GM21423 (cell line): ENCODE results near the gene NME7.

ENCODE experiments used
- ATAC-seq: cut with Tn5 transposase; IDR thresholded peaks from one replicate; pipeline ENCODE4 v1.9.1; 2021; ENCODE audit warnings: mild to moderate bottlenecking, moderate library complexity; ENCODE audit not compliant: unreplicated experiment

Gene NME7

DNA sequence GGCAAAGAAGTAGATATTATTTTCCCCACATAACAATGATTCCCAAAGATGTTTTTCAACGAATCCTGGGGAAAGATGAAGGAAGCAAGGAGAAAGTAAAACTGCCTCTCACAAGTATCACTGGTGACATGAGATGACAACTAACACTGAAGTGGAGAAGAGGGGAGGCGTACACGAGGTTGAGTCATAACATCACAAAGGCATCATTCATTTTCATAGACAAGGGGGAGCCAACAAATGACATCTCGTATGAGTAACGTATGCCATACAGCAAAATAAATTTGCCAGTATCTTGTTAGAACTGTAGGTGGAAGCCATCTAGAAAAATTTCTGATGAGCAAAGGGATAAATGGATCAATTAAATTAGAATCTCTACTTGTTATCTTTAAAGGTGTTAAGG lies 204.5 kb downstream of the NME7 start:
- no peak for ATAC-seq

DNA sequence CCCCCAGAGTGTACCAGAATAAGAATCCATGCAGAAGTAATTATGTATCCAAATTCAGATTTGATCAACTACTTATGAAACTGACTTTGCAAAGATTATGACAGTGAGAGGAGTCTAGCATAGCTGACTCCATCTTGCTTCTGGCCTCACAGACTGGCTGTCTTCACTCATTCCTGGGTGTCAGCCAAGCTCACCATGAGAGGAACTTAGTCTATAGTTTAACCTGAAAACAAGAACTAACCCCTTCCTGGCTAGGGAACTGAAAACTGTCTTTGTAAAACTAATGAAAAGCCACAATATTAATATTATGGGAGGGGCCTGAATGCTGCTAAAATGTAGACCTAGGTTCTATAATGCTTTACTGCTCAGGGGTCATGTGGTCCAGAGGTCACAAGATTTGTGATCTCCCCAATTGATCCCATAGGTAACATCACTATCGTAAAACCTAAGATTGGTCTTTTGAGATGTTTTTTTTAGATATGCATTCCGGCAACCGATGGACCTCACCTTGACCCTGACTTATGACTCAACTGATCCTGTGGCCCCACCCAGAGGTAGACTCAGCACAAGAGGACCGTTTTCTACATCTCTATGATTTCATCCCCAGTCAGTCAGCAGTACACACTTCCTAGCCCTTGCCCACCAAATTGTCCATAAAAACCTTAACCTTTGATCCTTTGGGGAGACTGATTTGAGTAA lies 206.0 kb downstream of the NME7 start:
- ATAC-seq = peak; percentile 71

DNA sequence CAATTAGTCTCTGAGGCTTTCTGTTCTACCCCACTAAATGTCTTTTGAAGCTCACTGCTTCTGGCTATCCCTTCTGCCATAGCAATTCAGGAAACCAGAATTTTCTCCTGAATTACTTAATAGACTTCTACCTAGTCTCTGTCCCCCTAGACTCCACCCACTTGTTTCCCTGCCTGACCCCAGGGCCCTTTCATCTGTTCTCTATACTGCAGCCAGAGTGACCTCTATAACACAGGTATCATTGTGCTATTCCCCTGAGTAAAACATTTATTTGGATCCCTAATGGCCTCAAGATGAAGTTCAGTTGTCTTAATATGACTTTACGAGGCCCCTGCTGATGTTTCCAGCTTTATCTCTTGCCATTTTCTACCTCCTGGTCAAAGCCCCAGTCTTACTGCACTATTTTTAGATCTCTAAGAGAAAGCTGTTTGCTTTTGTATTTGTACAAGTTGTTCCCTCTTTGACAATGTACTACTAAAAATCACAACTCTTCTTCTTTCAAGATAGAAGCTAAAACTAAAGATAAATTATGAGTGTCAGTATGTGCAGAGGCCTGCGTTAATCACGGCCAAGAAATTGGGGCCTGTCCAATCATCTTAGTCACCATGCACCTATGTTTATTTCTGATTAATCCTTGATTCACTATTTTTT lies 206.6 kb downstream of the NME7 start:
- no peak for ATAC-seq

DNA sequence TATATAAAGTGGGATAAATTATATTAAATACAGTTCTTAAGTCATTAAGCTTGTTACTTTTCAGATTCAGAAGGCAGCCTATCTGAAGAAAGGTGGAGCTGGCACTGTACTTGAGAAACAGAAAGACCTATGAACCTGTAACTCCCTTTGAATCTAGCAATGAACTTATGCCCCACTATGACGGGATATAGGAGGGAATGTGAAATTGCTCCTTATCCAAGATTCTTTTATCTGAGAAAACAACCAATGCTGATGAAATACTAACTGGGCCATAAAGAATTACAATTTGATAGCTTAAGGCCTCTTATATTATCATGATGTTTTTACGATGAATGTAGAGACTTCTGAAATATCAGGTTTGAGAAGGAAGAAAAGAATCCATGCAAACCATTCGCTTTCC lies 211.0 kb downstream of the NME7 start:
- no peak for ATAC-seq

DNA sequence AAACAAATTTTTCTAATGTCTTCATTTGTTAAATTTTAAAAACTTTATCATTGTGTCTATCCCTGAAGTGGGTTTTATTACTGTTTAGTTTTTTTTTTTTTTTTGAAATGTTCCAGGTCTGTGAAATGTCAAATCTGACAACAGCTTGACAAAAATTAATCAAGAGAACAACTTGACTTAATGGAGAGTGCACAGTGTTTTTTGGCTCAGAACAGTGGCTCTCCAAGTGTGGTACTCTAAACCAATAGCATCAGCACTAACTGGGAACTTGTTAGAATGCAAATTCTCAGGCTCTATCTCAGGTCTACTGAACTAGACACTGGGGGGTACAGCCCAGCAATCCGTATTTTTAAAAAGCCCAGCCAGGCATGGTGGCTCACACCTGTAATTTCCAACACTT lies 211.9 kb downstream of the NME7 start:
- ATAC-seq = no peak

DNA sequence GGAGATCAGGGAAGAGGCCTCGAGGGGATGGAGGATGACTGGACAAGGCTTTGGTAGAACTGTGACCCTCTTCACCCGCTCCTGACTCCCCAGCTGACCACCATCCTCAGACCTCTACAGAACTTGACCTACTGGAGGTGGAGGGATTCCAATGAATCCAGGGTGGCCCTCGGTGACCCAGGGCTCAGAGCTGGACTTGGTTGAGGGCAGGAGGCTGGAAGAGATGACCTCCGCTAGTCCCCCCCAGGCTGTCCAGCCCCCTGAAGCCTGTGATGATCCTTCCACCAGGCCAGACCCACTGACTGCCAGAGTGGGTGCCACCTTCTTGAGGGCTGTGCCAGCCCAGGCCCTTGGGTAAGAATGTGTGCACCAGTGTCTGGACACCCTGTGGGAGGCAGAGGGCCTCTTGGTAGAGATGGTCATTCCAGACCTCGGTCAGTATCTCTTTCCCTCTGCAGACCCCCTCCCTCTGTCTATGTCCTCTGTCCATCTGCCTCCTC lies 216.2 kb downstream of the NME7 start:
- no peak for ATAC-seq

DNA sequence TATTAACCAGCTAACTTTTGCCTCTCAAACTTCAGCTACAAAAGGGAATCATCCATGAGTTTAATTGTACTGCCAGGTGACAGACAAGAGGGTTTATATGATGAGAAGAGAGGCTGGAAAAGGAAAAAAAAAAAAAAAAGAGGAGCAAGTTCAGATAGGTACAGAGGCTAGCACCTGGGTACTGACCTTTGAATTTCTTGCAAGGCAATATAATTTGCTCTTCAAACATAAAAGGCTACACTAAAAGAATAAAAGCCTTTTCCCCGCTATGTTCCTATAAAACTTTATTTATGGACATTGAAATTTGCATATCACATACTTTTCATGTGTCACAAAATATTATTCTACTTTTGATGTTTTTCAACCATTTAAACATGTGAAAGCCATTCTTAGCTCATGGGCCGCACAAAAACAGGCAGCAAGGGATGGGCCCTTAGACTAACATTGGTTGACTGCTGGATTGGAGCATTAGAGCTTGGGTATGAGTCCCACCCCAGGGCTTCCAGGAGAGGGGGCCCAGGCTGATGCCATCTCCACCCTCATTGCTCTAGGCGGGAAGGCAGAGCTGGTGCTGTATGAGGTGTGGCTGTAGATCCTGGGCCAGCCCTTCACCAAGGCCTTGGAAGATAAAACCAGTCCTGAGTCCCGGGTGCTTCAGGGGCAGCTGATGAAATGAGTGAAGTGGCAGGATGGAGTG lies 216.8 kb downstream of the NME7 start:
- ATAC-seq = no peak

DNA sequence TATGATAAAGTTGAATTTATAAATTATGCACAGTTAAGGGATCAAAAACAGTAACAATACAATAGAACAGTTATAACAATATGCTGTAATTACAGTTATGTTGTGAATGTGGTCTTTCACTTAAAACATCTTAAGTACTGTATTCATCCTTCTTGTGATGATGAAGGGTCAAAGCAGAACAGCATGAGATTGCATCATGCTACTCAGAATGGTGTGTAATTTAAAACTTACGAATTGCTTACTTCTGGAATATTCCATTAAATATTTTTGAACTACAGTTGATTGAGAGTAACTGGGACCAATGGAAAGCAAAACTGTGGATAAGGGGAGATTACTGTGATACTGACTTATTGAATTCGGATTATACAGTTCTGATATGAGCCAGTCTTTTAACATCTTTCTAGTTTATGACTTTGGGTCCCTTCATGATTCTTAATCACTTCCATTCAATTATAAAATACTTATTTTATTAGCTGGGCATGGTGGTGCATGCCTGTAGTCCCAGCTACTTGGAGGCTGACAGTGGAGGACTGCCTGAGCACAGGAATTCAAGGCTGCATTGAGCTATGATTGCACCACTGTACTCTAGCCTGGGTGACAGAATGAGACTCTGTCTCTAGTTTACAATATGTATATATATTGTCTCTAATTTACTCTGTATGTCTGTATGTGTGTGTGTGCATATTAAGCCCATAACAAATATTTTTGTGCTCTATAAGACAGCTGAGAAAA lies 217.9 kb downstream of the NME7 start:
- no peak for ATAC-seq

DNA sequence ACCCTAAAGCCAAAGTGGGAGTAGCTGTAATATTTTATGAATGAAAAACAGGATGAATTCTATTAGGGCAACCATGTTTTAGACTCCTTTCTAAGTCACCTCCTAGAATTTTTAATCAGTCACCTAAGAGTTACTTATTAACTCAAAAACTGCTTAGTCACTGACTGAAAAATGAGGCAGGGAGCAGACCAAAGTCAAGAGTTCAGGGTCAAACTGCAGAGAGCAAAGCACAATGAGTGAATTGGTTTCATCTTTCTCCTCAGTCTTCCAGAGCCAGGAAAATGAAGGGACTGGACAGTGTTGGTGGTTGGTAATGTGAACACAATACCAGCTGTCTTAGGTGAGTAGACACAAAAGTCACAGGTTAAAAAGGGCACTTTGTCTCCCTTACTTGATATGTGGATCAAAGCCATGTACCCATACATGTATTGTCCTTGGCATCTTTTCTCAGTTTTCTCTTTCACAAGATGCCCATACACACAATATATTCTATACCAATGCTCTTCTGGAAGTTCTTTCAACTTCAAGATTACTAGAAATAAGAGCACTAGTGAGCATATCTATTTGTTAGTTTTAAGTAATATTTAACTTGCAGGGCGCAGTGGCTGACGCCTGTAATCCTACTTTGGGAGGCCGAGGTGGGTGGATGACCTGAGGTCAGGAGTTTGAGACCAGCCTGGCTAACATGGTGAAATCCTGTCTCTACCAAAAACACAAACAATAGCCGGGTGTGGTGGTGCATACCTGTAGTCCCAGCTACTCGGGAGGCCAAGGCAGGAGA lies 218.9 kb downstream of the NME7 start:
- peak; percentile 70 for ATAC-seq

DNA sequence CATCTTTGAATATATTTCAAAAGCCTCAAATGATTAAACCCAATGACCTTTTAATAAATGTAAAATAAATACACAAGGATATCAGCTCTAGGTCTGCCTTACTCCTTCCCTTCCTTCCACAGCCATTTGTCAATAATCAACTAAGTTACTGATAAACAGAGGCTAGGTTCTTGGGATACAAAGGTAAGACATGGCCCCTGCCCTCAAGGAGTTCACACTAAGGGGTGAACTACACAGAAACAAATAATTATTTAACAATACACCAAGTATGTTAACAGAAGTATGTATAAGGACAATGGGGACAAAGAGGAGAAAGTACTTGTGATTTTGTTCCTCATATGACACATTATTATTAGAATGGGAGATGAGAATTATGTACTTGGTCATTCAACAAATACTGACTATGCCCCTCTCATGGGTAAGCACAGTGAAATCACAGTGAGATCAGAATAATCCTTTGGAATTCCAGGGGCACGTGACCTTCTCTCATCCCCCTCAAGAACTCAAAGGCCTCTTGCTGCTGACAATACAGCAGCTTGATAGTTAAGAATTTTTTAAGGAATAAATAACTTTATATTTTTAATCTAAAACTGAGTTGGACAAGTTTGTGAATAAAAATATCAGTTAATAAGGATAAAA lies 220.9 kb downstream of the NME7 start:
- ATAC-seq = no peak

DNA sequence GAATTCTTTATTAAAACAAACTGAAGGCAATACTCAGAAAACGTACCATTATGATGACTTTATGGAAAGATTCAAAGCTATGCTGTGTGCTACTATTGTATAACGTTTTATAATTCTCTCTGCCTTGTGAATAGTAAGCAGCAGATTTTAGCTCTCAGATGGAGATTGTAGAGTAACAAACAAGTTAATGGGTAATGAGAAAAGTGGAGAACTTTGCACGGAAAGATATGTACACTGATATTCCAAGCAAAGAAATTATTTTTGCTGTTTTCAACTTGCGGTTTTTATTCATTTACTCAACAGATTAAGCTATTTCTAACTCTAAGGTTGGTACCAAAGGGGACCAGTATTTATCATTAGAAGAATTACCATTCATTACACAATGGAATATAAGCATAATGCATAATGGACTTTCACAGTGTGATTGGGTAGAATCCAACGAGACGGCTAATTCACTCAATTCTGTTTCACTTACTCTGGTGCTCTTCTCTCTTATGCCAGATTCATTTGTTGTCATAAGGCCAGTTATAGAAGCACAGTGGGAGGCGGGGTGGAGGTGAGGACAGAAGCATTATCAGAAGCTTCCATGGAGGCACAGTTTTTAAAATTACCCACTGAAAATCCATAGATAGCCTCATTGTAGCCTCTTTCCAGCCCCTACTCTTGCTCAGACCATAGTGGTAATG lies 222.5 kb downstream of the NME7 start:
- no peak for ATAC-seq

DNA sequence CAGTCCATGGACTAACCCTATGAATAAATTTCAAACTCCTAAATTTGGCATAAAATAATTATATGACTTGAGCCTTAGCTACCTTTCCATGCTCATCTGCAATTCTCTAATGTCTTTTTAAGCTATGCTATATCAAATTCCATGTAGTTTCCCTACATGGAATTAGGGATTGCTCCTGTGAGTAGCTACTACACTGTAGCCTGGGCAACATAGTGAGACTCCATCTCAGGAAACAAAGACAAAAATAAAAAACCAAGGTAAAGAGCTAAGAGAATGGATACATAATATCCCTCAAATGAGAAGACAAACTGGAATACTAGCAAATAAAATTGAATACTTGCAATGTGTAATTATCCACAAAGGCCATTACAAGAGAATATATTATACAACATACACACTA lies 223.6 kb downstream of the NME7 start:
- ATAC-seq = no peak

DNA sequence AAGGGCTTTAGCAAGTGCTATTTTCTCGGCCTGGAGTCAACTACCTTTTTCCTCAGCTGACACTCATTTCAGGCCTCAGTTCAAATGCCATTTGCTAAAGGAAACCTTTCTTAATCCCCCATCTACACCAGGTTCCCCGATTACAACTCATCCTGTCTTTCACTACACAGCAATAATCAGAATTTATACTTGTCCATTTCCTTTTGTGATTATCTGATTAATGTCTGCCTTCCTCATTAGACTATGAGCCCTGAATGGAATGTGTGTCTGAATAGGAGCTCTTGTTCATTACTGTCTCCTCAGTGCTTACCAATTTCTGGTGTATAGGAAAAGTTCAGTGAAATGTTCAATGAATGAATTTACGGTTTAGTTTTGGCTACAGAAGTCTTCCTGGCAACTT lies 224.3 kb downstream of the NME7 start:
- ATAC-seq = no peak

DNA sequence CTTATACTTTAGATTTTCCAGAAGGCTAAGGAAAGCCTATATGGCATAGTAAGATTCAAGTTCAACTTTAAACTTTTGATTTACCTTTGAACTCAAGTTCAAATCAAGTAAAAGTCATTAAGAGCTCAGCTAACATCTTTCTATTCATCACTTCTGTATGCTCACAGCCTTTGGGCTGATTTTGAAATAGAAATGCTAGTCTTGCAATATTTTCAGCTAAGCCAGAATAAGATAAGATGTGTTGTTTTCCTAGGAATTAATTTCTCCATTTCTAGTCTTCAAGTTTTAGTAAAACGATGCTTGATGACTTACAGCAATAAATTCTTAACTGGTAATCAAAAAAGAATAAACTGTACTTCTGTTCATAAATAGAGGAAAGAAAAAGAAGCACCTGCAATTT lies 225.5 kb downstream of the NME7 start:
- ATAC-seq = no peak

DNA sequence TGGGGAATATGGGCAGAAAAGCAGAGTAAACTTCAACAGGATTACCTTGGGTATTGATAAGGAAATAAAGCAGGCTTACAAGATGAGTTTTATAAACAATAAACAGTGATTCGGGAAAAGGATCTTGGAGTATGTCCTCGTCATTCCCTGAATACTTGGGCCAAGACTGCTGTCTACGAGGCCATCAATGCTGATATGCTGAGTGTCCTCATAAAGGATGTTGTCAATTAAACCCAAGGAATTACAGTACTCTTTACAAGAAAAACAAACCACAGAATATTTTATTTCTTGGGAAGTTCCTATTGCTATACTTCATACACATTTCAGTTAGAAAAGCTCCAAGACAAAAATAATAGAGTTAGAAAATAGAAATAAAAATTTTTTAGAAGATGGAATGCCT lies 226.2 kb downstream of the NME7 start:
- no peak for ATAC-seq

DNA sequence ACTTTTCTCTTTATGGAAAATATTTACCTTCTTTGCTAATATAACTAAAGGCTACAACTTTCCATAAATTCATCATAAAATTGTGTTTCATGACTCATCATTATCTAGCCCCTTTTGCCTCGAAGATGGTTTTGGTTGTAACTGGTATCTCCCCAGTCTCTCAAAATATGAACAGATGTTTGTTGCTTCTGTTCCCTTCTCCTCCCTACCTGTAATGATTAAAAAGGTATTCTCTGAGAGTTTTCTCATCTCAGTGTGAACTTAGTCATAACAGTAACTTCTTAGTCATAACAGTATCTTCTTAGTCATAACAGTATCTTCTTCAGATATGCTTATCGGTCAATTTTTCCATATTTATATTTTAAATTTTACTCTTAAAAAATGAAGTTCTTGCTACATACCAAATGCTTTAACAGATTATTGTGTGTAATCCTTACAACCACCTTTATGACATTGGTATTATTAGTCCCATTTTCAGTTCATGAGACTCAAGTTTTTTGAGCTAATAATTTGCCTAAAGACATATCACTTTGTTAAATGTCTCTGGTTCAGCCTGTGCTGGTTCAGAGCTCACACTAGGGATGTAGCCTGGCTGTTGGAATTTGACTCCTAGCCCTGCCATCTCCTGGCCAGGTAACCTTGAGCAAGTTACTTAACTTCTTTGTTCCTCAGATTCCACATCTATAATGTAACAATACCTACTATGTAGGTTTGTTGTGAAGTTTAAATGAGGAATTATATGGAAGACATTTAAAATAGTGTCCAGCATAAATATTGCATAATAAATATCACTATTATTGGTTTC lies 228.5 kb downstream of the NME7 start:
- peak; percentile 87 for ATAC-seq

DNA sequence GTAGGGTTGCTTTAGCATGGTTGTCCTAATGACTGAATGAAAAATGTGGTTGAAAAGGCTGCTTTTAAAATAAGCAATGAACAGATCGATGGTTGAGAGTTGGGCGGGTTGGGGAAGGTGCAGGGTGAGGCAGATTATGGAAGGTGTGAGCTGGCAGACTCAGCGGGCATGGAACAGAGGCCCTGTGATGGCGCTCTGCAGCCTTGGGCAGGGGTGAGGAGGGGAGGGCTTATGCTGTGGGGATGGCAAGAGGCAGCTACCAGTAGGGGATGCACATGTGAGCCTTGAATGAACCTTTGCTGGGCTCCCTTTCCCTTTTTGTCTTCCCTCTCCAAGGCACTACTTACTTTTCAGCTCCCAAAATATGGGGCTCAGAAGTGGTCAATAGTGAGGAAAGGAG lies 230.2 kb downstream of the NME7 start:
- no peak for ATAC-seq

DNA sequence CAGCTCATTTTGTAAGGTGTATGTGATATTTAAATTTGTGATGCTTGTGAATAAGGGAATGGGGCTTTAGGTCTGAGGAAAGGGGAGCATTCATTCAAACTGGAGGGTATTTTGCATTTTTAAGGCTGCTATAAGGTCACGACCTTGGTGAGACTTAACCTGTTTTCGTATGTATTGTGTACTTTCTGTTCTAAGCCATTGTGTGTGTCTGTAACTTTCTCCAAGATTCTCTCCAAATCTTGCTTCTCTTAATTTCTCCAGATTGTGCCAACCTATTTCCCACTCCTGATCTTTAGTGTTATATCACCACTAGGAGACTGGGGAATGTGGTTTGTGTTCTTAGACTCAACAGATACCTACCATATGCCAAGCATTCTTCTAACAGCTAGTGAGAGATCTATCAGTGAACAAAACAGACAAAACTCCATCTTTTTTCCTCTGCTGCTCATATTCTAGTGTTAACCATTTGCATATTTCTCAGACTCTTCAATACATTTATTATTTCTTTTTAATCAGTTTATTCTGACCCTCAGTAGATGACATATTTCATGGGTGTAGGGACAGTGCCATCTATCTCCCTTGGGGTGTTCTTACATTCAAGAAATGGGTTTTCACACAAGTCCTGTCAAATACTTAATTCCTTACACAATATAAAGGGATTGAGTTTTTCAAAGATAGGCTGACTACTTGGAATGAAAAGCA lies 233.6 kb downstream of the NME7 start:
- no peak for ATAC-seq
